ENCODE data around the gene THRB. TPM values are rescaled to one million over a fixed set of nuclear protein-coding genes. Genes with fewer than 3 reads are reported as not detected.
A peak's percentile ranks its signal among the peaks of the same experiment; 100 is the strongest.

THRB gene
- total RNA-seq, 4 donors from 2014 or later: 9.8 to 52.4 (median 31.3) TPM

- intact Hi-C loops (cut with DNase I; ENCODE audit: low total_unique reads): loop anchor here (10.0 kb wide), 2 partner anchors 231 to 501 kb away; no protein-coding TSS in a partner anchor
- 11% methylated on average over 46 of the region's 63 CpGs; no CpG with 5 or more reads in 1 of the 2 donors for WGBS, 2 donors (ENCODE audit: low coverage in 1 of 2)
- TF ChIP-seq, protein P1, sequence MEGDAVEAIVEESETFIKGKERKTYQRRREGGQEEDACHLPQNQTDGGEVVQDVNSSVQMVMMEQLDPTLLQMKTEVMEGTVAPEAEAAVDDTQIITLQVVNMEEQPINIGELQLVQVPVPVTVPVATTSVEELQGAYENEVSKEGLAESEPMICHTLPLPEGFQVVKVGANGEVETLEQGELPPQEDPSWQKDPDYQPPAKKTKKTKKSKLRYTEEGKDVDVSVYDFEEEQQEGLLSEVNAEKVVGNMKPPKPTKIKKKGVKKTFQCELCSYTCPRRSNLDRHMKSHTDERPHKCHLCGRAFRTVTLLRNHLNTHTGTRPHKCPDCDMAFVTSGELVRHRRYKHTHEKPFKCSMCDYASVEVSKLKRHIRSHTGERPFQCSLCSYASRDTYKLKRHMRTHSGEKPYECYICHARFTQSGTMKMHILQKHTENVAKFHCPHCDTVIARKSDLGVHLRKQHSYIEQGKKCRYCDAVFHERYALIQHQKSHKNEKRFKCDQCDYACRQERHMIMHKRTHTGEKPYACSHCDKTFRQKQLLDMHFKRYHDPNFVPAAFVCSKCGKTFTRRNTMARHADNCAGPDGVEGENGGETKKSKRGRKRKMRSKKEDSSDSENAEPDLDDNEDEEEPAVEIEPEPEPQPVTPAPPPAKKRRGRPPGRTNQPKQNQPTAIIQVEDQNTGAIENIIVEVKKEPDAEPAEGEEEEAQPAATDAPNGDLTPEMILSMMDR (IDR thresholded peaks at IDR 0.05): peak in 4 of 5 experiments; percentile 10 to 53 (median 34)
- TF ChIP-seq POLR2AphosphoS5 (IDR thresholded peaks at IDR 0.05): peak in 2 of 3 donors; percentile 50 to 52
- TF ChIP-seq POLR2A (IDR thresholded peaks at IDR 0.05): peak; percentile 54
- no peak for TF ChIP-seq EP300 (IDR thresholded peaks at IDR 0.05; ENCODE audit: low read depth)
Measured at GRCh38 chr3:24495326-24495994, 810 bp upstream of the THRB start.

DNA sequence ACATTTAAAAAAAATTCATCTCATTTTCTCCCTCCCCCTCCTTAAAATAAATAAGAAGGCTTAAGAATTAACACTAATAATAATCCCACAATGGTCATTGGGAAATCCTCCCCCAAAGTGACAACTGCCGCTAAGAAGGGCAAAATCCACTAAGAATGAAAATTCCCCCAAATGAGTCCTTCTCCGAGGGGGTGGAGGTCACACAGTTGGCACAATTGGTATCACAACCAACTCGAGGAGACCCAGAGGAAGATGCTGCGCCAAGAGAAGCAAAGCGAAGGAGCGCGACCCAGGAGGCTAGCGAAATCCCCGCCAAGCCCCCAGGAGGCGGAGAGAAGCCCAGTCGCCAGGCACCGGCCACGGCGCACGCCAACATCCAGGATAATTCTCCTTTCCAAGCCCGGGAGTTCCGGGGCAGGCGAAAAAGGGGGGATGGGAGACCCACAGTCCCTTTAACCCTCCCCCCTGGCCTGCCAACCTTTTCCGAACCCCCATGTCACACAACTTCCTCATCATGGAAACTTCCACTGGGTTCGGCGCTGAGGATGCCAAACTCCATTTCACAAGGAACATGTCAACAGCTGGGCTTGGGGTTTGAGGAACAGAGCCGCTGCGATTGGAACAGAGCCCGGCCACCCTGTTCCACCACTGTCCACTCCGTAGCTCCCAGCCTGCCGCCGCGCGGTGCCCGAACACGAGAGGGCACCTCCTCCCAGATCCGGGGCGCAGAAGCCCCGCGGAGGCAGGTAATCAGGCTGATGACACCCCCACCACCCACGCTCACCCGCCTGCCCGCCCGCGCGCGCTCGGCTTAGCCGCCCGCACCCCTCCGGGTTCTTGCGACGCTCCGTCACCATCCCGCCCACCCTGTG, 668 bp downstream of the THRB start:
- in situ Hi-C loops (cut with MboI; ENCODE audit: low pct_ligation_motif_present in 1 of 4, low pct_unique_long_range_greater_than_20kb in 1 of 4, low sequenced_read_pairs in 3 of 4): loop anchor here in 1 of 4 donors (25.0 kb wide), 1 partner anchor 232 kb away; no protein-coding TSS in a partner anchor
- WGBS, 2 donors (ENCODE audit: low coverage in 1 of 2): 0 to 2% methylated on average over 4 to 38 of the region's 50 CpGs

More at GRCh38 chr3:24495326-24495994, 810 bp upstream of the THRB start:
- peak; percentile 67 for DNase-seq
- Histone ChIP-seq H3K4me3 (peak overlapping the region; percentile 51 to 80 (median 70)), H3K9me3 (no peaks in the 10 kb centered on the region), H3K27ac (peak overlapping the region; percentile 91 to 97 (median 94)), H3K4me1 (peaks cover 0 to 37% (median 20%) of the 10 kb centered on the region in 4 donors), H3K36me3 (no peaks in the 10 kb centered on the region), H3K27me3 (no peaks in the 10 kb centered on the region)
- in situ Hi-C loops (cut with MboI; ENCODE audit: low pct_ligation_motif_present in 1 of 4, low pct_unique_long_range_greater_than_20kb in 1 of 4, low sequenced_read_pairs in 3 of 4): loop anchor here in 1 of 4 donors (25.0 kb wide), 1 partner anchor 233 kb away; no protein-coding TSS in a partner anchor

DNA sequence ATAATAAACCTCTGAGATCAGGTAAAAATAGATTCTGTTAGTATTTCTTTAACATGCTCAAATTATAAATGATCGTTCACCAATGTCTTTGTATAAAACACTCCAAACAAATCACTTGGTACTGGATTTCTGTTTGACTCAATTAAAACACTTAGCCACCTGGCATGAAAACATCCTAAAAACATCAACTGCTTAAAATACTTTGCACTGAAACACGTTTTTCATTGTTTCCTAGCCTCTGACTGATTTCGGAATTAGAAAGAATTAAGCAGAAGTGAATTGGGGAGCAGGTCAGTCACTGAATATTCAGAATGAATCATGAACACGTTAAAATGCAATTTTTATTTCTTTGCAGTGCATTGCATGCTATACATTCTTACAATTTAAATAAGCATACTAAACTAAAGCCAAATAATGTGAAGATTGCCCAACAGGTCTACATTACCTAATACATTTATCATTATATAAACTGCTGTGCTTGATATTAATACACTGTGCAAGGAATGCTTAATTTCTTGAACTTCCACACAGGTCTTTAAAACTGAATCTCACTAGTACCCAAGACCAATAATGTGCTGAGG, 1.6 kb downstream of the THRB start:
- peak overlapping the region in 3 of 4 donors; percentile 51 to 80 (median 74) for H3K4me3 ChIP-seq

More for the DNA sequence above, 668 bp downstream of the THRB start:
- H3K36me3 ChIP-seq: no peaks in the 10 kb centered on the region
- DNase-seq: peak; percentile 66
- no peaks in the 10 kb centered on the region for H3K9me3 ChIP-seq
- intact Hi-C loops (cut with DNase I; ENCODE audit: low total_unique reads): loop anchor here (5.0 to 10.0 kb wide), 3 partner anchors 188 to 499 kb away; no protein-coding TSS in a partner anchor
- no peaks in the 10 kb centered on the region for H3K27me3 ChIP-seq
- H3K4me3 ChIP-seq: peak overlapping the region; percentile 51 to 80 (median 70)
- peaks cover 0 to 49% (median 23%) of the 10 kb centered on the region in 4 donors for H3K4me1 ChIP-seq
- H3K27ac ChIP-seq: peak overlapping the region; percentile 91 to 97 (median 94)
- no peak for TF ChIP-seq POLR2A (IDR thresholded peaks at IDR 0.05)
- no peak for TF ChIP-seq EP300 (IDR thresholded peaks at IDR 0.05; ENCODE audit: low read depth)
- TF ChIP-seq, protein P1 (IDR thresholded peaks at IDR 0.05): peak in 2 of 5 experiments; percentile 18 to 22
- TF ChIP-seq POLR2AphosphoS5 (IDR thresholded peaks at IDR 0.05): no peak

More for the DNA sequence above, 1.6 kb downstream of the THRB start:
- Histone ChIP-seq H3K27me3 (no peaks in the 10 kb centered on the region), H3K27ac (peak overlapping the region in 3 of 4 donors; percentile 91 to 97 (median 94)), H3K36me3 (no peaks in the 10 kb centered on the region), H3K9me3 (no peaks in the 10 kb centered on the region), H3K4me1 (peaks cover 0 to 49% (median 23%) of the 10 kb centered on the region in 4 donors)
- WGBS, 2 donors (ENCODE audit: low coverage in 1 of 2): 39 to 45% methylated on average over 4 of the region's 4 CpGs
- no peak for DNase-seq
- in situ Hi-C loops (cut with MboI; ENCODE audit: low pct_ligation_motif_present in 1 of 4, low pct_unique_long_range_greater_than_20kb in 1 of 4, low sequenced_read_pairs in 3 of 4): loop anchor here in 1 of 4 donors (25.0 kb wide), 1 partner anchor 231 kb away; no protein-coding TSS in a partner anchor
- TF ChIP-seq EP300 (IDR thresholded peaks at IDR 0.05; ENCODE audit: low read depth) (no peak), POLR2AphosphoS5 (IDR thresholded peaks at IDR 0.05) (no peak), POLR2A (IDR thresholded peaks at IDR 0.05) (no peak)
- TF ChIP-seq, protein P1 (IDR thresholded peaks at IDR 0.05): no peak
- intact Hi-C loops (cut with DNase I; ENCODE audit: low total_unique reads): loop anchor here (5.0 to 10.0 kb wide), 3 partner anchors 189 to 498 kb away; no protein-coding TSS in a partner anchor
